HepG2 (cell line): ENCODE measurements around the gene ADGRF4.

Experiments used
- ARID2 ChIP-seq: sonication (generic); formaldehyde crosslinking; IDR thresholded peaks from 2 replicates; pipeline ENCODE4 v1.8.1; 2022; ENCODE audit warnings: mild to moderate bottlenecking, missing genetic modification reagents, borderline replicate concordance
- EZH2 ChIP-seq: conservative IDR thresholded peaks from 2 replicates; pipeline ENCODE4 v1.6.1; 2012; ENCODE audit warnings: mild to moderate bottlenecking, low read depth, low read length, moderate library complexity
- NR0B2 ChIP-seq: sonication (generic); formaldehyde crosslinking; IDR thresholded peaks from 2 replicates; pipeline ENCODE4 v1.4.0; 2020; ENCODE audit warnings: mild to moderate bottlenecking, missing genetic modification reagents
- POLR2A ChIP-seq, 2 experiments: IDR thresholded peaks; 2 replicates each; pipeline ENCODE4 v1.6.1; 2011; ENCODE audit warnings: low read depth in 2 of 2, low read length in 2 of 2, mild to moderate bottlenecking in 1 of 2, moderate library complexity in 1 of 2; ENCODE audit not compliant: insufficient read depth in 1 of 2
- ZHX1 ChIP-seq: sonication (generic); formaldehyde crosslinking; IDR thresholded peaks from 2 replicates; pipeline ENCODE4 v1.8.1; 2022; ENCODE audit warnings: low read depth, mild to moderate bottlenecking, missing genetic modification reagents
- ZNF430 ChIP-seq: sonication (generic); formaldehyde crosslinking; IDR thresholded peaks from 2 replicates; pipeline ENCODE4 v1.9.0; 2021; ENCODE audit warnings: mild to moderate bottlenecking, missing genetic modification reagents

- no peak for TF ChIP-seq POLR2A (IDR thresholded peaks at IDR 0.05; ENCODE audit: insufficient read depth in 1 of 2, low read depth in 2 of 2, low read length in 2 of 2)
- no peak for TF ChIP-seq ZHX1 (CRISPR knock-in tag)
- no peak for TF ChIP-seq ZNF430 (CRISPR knock-in tag)
- no peak for TF ChIP-seq EZH2
- TF ChIP-seq ARID2 (CRISPR knock-in tag): no peak
- no peak for TF ChIP-seq NR0B2 (CRISPR knock-in tag)
Observed at GRCh38 chr6:47733879-47734558, 35.6 kb downstream of the ADGRF4 start.
